SK-N-SH treated with all-trans-retinoic acid at 6 μM for 48 hours (cell line): ENCODE results near the gene ACTL6A.

Experiments used
- ATAC-seq: fragments of 200-7000 bp; cut with Tn5 transposase; 3 replicates; pipeline ENCODE4 v1.9.1; 2020; ENCODE audit warnings: mild to moderate bottlenecking, moderate library complexity
- ARNTL ChIP-seq: fragments of 450-650 bp; formaldehyde crosslinking; IDR thresholded peaks from 2 replicates; pipeline ENCODE4 v1.5.0; 2020; ENCODE audit warnings: low read depth, mild to moderate bottlenecking, moderate library complexity, borderline replicate concordance
- BACH2 ChIP-seq: fragments of 250-450 bp; sonication (Bioruptor Pico); IDR thresholded peaks from 2 replicates; pipeline ENCODE4 v1.9.0; 2021; ENCODE audit warnings: mild to moderate bottlenecking, borderline replicate concordance
- GLIS3 ChIP-seq: fragments of 250-450 bp; sonication (Bioruptor Pico); IDR thresholded peaks from 2 replicates; pipeline ENCODE4 v1.5.0; 2020; ENCODE audit warnings: mild to moderate bottlenecking, moderate library complexity
- ISL1 ChIP-seq: fragments of 250-450 bp; sonication (Bioruptor Pico); IDR thresholded peaks from 2 replicates; pipeline ENCODE4 v2.1.2; 2022; ENCODE audit warnings: mild to moderate bottlenecking, moderate library complexity
- OSR1 ChIP-seq: fragments of 250-450 bp; sonication (Bioruptor Pico); IDR thresholded peaks from 2 replicates; pipeline ENCODE4 v1.8.0; 2022; ENCODE audit warnings: moderate library complexity, mild to moderate bottlenecking, inconsistent platforms
- PPARA ChIP-seq: fragments of 250-450 bp; sonication (Bioruptor Pico); IDR thresholded peaks from 2 replicates; pipeline ENCODE4 v1.5.0; 2020; ENCODE audit warnings: mild to moderate bottlenecking, borderline replicate concordance
- RARB ChIP-seq: fragments of 250-450 bp; sonication (Bioruptor Pico); IDR thresholded peaks from 2 replicates; pipeline ENCODE4 v1.8.0; 2021; ENCODE audit warnings: mild to moderate bottlenecking, moderate library complexity
- SNAI2 ChIP-seq: fragments of 250-450 bp; sonication (Bioruptor Pico); IDR thresholded peaks from 2 replicates; pipeline ENCODE4 v1.5.0; 2020; ENCODE audit warnings: mild to moderate bottlenecking, moderate library complexity
- TCF4 ChIP-seq: fragments of 250-450 bp; sonication (Bioruptor Pico); IDR thresholded peaks from 2 replicates; pipeline ENCODE4 v1.8.0; 2021; ENCODE audit warnings: mild to moderate bottlenecking, moderate library complexity, borderline replicate concordance
- TOX ChIP-seq: fragments of 250-450 bp; sonication (Bioruptor Pico); IDR thresholded peaks from 2 replicates; pipeline ENCODE4 v1.8.0; 2021; ENCODE audit warnings: mild to moderate bottlenecking, moderate library complexity, borderline replicate concordance
- ZC3H10 ChIP-seq: fragments of 250-450 bp; sonication (Bioruptor Pico); IDR thresholded peaks from 2 replicates; pipeline ENCODE4 v1.5.1; 2021; ENCODE audit warnings: mild to moderate bottlenecking, moderate library complexity
- ZFP30 ChIP-seq: fragments of 450-650 bp; formaldehyde crosslinking; IDR thresholded peaks from 2 replicates; pipeline ENCODE4 v1.5.0; 2022; ENCODE audit warnings: mild to moderate bottlenecking, moderate library complexity
- ZNF565 ChIP-seq: fragments of 450-650 bp; formaldehyde crosslinking; conservative IDR thresholded peaks from 2 replicates; pipeline ENCODE4 v1.5.0; 2020; ENCODE audit warnings: low read depth, mild to moderate bottlenecking, moderate library complexity
- ZNF70 ChIP-seq: fragments of 450-650 bp; formaldehyde crosslinking; IDR thresholded peaks from 2 replicates; pipeline ENCODE4 v1.5.0; 2020; ENCODE audit warnings: mild to moderate bottlenecking, moderate library complexity
- ZNF8 ChIP-seq: fragments of 450-650 bp; formaldehyde crosslinking; IDR thresholded peaks from 2 replicates; pipeline ENCODE4 v1.5.0; 2020; ENCODE audit warnings: mild to moderate bottlenecking, moderate library complexity
- TF ChIP-seq, protein P1 (sequence below): fragments of 250-450 bp; sonication (Bioruptor Pico); IDR thresholded peaks from 2 replicates; pipeline ENCODE4 v1.5.1; 2021; ENCODE audit warnings: mild to moderate bottlenecking, moderate library complexity
- TF ChIP-seq, protein P2 (sequence below): fragments of 250-450 bp; sonication (Bioruptor Pico); IDR thresholded peaks from 2 replicates; pipeline ENCODE4 v1.5.0; 2020; ENCODE audit warnings: mild to moderate bottlenecking, moderate library complexity
- TF ChIP-seq, protein P3 (sequence below): fragments of 250-450 bp; sonication (Bioruptor Pico); IDR thresholded peaks from 2 replicates; pipeline ENCODE4 v1.8.0; 2020; ENCODE audit warnings: mild to moderate bottlenecking, moderate library complexity, borderline replicate concordance
- TF ChIP-seq, protein P4 (sequence below): fragments of 250-450 bp; sonication (Bioruptor Pico); IDR thresholded peaks from 2 replicates; pipeline ENCODE4 v1.8.0; 2021; ENCODE audit warnings: low read depth, mild to moderate bottlenecking, moderate library complexity, borderline replicate concordance
- TF ChIP-seq, protein P5 (sequence below): fragments of 250-450 bp; sonication (Bioruptor Pico); IDR thresholded peaks from 2 replicates; pipeline ENCODE4 v1.5.1; 2020; ENCODE audit warnings: low read depth, mild to moderate bottlenecking, moderate library complexity

ACTL6A gene

DNA sequence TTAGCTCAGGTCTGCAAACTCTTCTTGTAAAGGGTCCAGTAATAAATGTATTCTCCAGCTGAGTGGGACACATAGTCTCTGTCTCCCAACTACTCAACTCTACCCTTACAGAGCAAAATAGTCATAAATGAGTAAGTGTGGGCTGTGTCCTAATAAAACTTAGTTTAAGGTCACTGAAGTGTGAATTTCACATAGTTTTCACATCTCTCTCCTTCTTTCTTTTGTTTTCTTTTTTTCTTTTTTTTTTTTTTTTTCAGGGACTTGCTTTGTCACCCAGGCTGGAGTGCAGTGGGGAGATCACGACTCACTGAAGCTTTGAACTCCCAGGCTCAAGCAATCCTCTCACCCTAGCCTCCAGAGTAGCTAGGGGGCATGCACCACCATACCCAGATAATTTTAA, 1.9 kb upstream of the ACTL6A start:
- no peak for ATAC-seq
- TF ChIP-seq GLIS3 (CRISPR knock-in tag) (no peak), ZFP30 (CRISPR knock-in tag) (no peak), ZNF8 (no peak), TOX (CRISPR knock-in tag) (no peak), ISL1 (CRISPR knock-in tag) (no peak), RARB (no peak), ARNTL (CRISPR knock-in tag) (no peak), PPARA (CRISPR knock-in tag) (no peak), ZNF565 (no peak), OSR1 (CRISPR knock-in tag) (no peak), SNAI2 (CRISPR knock-in tag) (no peak), ZNF70 (no peak), TCF4 (CRISPR knock-in tag) (no peak)
- TF ChIP-seq, protein P1, sequence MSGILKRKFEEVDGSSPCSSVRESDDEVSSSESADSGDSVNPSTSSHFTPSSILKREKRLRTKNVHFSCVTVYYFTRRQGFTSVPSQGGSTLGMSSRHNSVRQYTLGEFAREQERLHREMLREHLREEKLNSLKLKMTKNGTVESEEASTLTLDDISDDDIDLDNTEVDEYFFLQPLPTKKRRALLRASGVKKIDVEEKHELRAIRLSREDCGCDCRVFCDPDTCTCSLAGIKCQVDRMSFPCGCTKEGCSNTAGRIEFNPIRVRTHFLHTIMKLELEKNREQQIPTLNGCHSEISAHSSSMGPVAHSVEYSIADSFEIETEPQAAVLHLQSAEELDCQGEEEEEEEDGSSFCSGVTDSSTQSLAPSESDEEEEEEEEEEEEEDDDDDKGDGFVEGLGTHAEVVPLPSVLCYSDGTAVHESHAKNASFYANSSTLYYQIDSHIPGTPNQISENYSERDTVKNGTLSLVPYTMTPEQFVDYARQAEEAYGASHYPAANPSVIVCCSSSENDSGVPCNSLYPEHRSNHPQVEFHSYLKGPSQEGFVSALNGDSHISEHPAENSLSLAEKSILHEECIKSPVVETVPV = no peak
- TF ChIP-seq, protein P2, sequence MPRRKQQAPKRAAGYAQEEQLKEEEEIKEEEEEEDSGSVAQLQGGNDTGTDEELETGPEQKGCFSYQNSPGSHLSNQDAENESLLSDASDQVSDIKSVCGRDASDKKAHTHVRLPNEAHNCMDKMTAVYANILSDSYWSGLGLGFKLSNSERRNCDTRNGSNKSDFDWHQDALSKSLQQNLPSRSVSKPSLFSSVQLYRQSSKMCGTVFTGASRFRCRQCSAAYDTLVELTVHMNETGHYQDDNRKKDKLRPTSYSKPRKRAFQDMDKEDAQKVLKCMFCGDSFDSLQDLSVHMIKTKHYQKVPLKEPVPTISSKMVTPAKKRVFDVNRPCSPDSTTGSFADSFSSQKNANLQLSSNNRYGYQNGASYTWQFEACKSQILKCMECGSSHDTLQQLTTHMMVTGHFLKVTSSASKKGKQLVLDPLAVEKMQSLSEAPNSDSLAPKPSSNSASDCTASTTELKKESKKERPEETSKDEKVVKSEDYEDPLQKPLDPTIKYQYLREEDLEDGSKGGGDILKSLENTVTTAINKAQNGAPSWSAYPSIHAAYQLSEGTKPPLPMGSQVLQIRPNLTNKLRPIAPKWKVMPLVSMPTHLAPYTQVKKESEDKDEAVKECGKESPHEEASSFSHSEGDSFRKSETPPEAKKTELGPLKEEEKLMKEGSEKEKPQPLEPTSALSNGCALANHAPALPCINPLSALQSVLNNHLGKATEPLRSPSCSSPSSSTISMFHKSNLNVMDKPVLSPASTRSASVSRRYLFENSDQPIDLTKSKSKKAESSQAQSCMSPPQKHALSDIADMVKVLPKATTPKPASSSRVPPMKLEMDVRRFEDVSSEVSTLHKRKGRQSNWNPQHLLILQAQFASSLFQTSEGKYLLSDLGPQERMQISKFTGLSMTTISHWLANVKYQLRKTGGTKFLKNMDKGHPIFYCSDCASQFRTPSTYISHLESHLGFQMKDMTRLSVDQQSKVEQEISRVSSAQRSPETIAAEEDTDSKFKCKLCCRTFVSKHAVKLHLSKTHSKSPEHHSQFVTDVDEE (CRISPR knock-in tag) = no peak
- TF ChIP-seq, protein P3, sequence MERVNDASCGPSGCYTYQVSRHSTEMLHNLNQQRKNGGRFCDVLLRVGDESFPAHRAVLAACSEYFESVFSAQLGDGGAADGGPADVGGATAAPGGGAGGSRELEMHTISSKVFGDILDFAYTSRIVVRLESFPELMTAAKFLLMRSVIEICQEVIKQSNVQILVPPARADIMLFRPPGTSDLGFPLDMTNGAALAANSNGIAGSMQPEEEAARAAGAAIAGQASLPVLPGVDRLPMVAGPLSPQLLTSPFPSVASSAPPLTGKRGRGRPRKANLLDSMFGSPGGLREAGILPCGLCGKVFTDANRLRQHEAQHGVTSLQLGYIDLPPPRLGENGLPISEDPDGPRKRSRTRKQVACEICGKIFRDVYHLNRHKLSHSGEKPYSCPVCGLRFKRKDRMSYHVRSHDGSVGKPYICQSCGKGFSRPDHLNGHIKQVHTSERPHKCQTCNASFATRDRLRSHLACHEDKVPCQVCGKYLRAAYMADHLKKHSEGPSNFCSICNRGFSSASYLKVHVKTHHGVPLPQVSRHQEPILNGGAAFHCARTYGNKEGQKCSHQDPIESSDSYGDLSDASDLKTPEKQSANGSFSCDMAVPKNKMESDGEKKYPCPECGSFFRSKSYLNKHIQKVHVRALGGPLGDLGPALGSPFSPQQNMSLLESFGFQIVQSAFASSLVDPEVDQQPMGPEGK (CRISPR knock-in tag) = no peak
- TF ChIP-seq, protein P4, sequence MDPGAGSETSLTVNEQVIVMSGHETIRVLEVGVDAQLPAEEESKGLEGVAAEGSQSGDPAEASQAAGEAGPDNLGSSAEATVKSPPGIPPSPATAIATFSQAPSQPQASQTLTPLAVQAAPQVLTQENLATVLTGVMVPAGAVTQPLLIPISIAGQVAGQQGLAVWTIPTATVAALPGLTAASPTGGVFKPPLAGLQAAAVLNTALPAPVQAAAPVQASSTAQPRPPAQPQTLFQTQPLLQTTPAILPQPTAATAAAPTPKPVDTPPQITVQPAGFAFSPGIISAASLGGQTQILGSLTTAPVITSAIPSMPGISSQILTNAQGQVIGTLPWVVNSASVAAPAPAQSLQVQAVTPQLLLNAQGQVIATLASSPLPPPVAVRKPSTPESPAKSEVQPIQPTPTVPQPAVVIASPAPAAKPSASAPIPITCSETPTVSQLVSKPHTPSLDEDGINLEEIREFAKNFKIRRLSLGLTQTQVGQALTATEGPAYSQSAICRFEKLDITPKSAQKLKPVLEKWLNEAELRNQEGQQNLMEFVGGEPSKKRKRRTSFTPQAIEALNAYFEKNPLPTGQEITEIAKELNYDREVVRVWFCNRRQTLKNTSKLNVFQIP (CRISPR knock-in tag) = no peak
- TF ChIP-seq, protein P5, sequence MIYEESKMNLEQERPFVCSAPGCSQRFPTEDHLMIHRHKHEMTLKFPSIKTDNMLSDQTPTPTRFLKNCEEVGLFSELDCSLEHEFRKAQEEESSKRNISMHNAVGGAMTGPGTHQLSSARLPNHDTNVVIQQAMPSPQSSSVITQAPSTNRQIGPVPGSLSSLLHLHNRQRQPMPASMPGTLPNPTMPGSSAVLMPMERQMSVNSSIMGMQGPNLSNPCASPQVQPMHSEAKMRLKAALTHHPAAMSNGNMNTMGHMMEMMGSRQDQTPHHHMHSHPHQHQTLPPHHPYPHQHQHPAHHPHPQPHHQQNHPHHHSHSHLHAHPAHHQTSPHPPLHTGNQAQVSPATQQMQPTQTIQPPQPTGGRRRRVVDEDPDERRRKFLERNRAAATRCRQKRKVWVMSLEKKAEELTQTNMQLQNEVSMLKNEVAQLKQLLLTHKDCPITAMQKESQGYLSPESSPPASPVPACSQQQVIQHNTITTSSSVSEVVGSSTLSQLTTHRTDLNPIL (CRISPR knock-in tag) = no peak

DNA sequence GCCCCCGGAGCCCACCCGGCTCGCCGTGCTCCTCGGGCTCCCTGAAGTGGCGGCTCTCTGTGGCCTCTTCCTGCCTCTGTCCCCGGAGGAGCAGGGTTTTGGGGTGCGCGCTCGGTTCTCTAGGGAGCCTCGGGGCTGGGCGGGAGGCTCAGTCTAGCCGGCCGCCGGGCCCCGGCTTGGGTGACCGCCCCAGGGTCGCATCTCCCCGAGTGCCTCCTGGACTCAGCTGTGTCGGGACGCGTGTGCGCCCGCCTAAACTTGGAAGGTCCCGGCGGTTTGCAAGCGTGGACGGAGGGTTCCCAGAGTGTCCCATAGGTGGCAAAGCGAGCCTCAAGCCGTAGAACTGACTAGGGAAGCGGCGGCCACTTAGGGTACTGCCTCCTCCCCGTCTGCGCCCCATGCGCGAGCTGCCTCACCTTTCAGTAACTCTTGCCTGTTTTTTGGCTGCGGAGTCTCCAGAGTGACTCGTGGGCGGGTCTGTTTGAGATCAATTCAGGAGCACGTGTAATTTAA, 601 bp downstream of the ACTL6A start:
- peak; percentile 85 for ATAC-seq

More for the DNA sequence above, 601 bp downstream of the ACTL6A start:
- no peak for TF ChIP-seq ZC3H10 (CRISPR knock-in tag)
- TF ChIP-seq ZNF565 = no peak
- TF ChIP-seq RARB = no peak
- TF ChIP-seq BACH2 (CRISPR knock-in tag) = no peak
- no peak for TF ChIP-seq ZFP30 (CRISPR knock-in tag)
- TF ChIP-seq SNAI2 (CRISPR knock-in tag) = no peak
- no peak for TF ChIP-seq PPARA (CRISPR knock-in tag)
- TF ChIP-seq ARNTL (CRISPR knock-in tag) = no peak
- TF ChIP-seq, protein P1 = no peak
- TF ChIP-seq, protein P3 (CRISPR knock-in tag) = no peak
- no peak for TF ChIP-seq ZNF70
- no peak for TF ChIP-seq ZNF8
